Ovary (tissue), 9 donors: ENCODE results near the gene RGS7. TPM values are rescaled to one million over a fixed set of nuclear protein-coding genes. Genes with fewer than 3 reads are reported as not detected.

Experiments
- DNase-seq, 5 donors: peaks; one replicate each; pipeline ENCODE4 v3.0.0-alpha.2; 2019 to 2020
- H3K27ac ChIP-seq, 2 donors: fragments of 200-600 bp; one replicate each; pipeline versions ENCODE4 v1.5.1 to v1.8.0; 2019 to 2022
- H3K27me3 ChIP-seq: fragments of 200-600 bp; one replicate; pipeline ENCODE4 v1.8.0; 2022
- H3K36me3 ChIP-seq: fragments of 200-600 bp; sonication (generic); one replicate; pipeline ENCODE4 v1.5.1; 2019
- H3K4me1 ChIP-seq: one replicate; pipeline ENCODE4 v1.8.1; 2013; ENCODE audit warnings: mild to moderate bottlenecking, moderate library complexity; ENCODE audit not compliant: insufficient read depth
- H3K4me3 ChIP-seq: fragments of 200-600 bp; sonication (generic); one replicate; pipeline ENCODE4 v1.5.1; 2017
- H3K9me3 ChIP-seq, 2 donors: fragments of 200-600 bp in 1 of 2; sonication (generic) in 1 of 2; one replicate each; pipeline versions ENCODE4 v1.5.1 to v1.8.1; 2013 to 2019; ENCODE audit warnings: mild to moderate bottlenecking in 1 of 2, moderate library complexity in 1 of 2
- CTCF ChIP-seq, 3 donors: fragments of 450-650 bp in 2 of 3; fragments of 200-600 bp in 1 of 3; IDR thresholded peaks; one replicate each; pipeline versions ENCODE4 v1.5.1 to v1.8.0; 2016 to 2022; ENCODE audit warnings: antibody characterized with exemption in 3 of 3, mild to moderate bottlenecking in 1 of 3
- EP300 ChIP-seq: sonication (generic); formaldehyde crosslinking; IDR thresholded peaks from one replicate; pipeline ENCODE4 v1.6.1; 2017; ENCODE audit warnings: antibody characterized with exemption
- POLR2A ChIP-seq: fragments of 450-650 bp; IDR thresholded peaks from one replicate; pipeline ENCODE4 v1.6.1; 2017; ENCODE audit warnings: antibody characterized with exemption, mild to moderate bottlenecking, moderate library complexity
- WGBS, 3 donors: extraction: QIAGEN DNeasy Blood & Tissue Kit in 1 of 3; methylation state at CpG; one replicate each; pipeline versions ENCODE4 v1.1.5 to v1.1.7; 2013 to 2017; 5-methylcytosine and 5-hydroxymethylcytosine counted together
- intact Hi-C, 4 donors: fragments of 100-400 bp; cut with DNase I; formaldehyde crosslinking; loops; one replicate each; pipeline versions ENCODE4 v1.11.0 to v1.15.1; 2022 to 2023
- polyA plus RNA-seq, 2 donors: library from polyadenylated mRNA; stranded (reverse); fragments of 200-250 nt in 1 of 2; fragments of 350-450 nt in 1 of 2; fragmentation: Illumina TruSeq in 1 of 2; extraction: RNeasy Lipid Tissue Mini Kit (QIAGEN cat#74804) in 1 of 2; gene quantifications; one replicate each; pipeline ENCODE4 v1.2.3, GENCODE V29; 2013 to 2014
- total RNA-seq, 7 donors: library from RNA; depleted of rRNA in 2 of 7; stranded (reverse); fragments of >200 nt in 2 of 7; fragmentation: NEBNext Ultra II Directional in 3 of 7; extraction: Animal tissue kit (Norgen Biotek cat#: 25700) in 3 of 7; gene quantifications; one replicate each; pipeline versions ENCODE4 v1.1.0 to v1.2.4, GENCODE V29; 2016 to 2023
- donor health status: DM: no; HTN: no; CAD: no; lungs with moderate emphysema.
- donor health status: DM: no; HTN: no; CAD: no.
- donor health status: Bipolar disorder and iron deficiency.
- donor health status: DM: yes; HTN: yes; CAD: no.
- donor health status: DM: no; HTN: no; CAD: no.
- donor health status: DM: yes; HTN: yes; CAD: no.

Gene RGS7
- total and polyA plus RNA-seq, 9 donors = 0.10 to 1.00 (median 0.37) TPM; not detected in 1

- no peak for DNase-seq
- intact Hi-C loops = no loop called here
- WGBS, 3 donors = 73 to 85% (median 76%) methylated on average over 3 of the region's 3 CpGs
- no peak for TF ChIP-seq POLR2A
- no peak for TF ChIP-seq CTCF (IDR thresholded peaks at IDR 0.05)
- no peak for TF ChIP-seq EP300
- H3K4me1 ChIP-seq = no peaks in the 10 kb centered on the region
- H3K27me3 ChIP-seq = no peaks in the 10 kb centered on the region
- no peaks in the 10 kb centered on the region for H3K9me3 ChIP-seq
- no peak overlapping the region for H3K27ac ChIP-seq
- no peaks in the 10 kb centered on the region for H3K36me3 ChIP-seq
- H3K4me3 ChIP-seq = no peak overlapping the region
Measured at GRCh38 chr1:240829487-240829886, 527.5 kb downstream of the RGS7 start.

DNA sequence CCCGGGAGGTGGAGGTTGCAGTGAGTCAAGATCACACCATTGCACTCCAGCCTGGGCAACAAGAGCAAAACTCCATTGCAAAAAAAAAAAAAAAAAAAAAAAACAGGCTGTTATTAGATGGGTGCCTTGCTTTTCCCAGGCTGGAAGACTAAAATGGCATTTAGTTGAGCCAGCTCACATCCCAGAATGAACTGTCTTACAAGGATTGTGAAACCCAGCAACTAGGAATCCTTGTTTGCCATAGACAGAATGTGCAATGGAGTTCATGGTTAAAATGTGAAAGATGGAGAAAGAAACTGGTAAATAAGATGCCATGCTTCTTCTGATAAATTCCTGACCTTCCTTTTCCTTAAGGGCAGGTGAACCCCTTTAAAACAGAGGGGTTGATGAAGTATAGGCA lies 529.2 kb downstream of the RGS7 start:
- Histone ChIP-seq H3K36me3 (no peaks in the 10 kb centered on the region), H3K27me3 (no peaks in the 10 kb centered on the region), H3K4me1 (no peaks in the 10 kb centered on the region), H3K9me3 (no peaks in the 10 kb centered on the region), H3K4me3 (no peak overlapping the region), H3K27ac (no peak overlapping the region)
- intact Hi-C loops = no loop called here
- WGBS, 3 donors = 85 to 100% (median 89%) methylated on average over 1 of the region's 1 CpG
- TF ChIP-seq CTCF (IDR thresholded peaks at IDR 0.05) = no peak
- TF ChIP-seq EP300 = no peak
- TF ChIP-seq POLR2A = no peak
- DNase-seq = no peak

GRCh38 chr1:240824238-240824637 lies 532.8 kb downstream of the RGS7 start:
- Histone ChIP-seq H3K36me3 (no peaks in the 10 kb centered on the region), H3K4me1 (no peaks in the 10 kb centered on the region), H3K27me3 (no peaks in the 10 kb centered on the region), H3K27ac (no peak overlapping the region), H3K9me3 (no peaks in the 10 kb centered on the region), H3K4me3 (no peak overlapping the region)
- no peak for DNase-seq
- intact Hi-C loops = no loop called here
- TF ChIP-seq CTCF (IDR thresholded peaks at IDR 0.05) (no peak), EP300 (no peak), POLR2A (no peak)
- WGBS, 3 donors = 79 to 82% (median 81%) methylated on average over 9 of the region's 9 CpGs

DNA sequence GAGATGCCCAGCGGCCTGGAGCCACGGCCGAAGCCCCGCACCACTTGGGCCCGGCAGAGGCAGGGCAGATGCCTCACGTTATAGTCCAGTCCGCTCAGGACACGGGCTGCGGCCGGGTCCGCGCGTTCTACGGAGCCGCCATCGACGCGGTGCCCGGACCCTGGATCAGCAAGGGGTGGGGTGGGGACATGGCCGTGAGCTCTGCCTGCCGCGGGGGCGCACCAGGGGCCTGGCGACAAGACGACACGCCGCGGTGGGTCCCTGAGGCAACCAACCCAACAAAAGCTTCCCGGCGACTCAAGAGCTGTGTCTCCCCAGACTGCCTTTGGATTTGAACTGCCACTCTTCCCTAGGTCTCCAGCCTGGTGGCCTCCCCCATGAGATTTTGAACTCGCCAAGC lies 533.6 kb downstream of the RGS7 start:
- Histone ChIP-seq H3K27me3 (no peaks in the 10 kb centered on the region), H3K4me3 (no peak overlapping the region), H3K27ac (no peak overlapping the region), H3K4me1 (no peaks in the 10 kb centered on the region), H3K9me3 (no peaks in the 10 kb centered on the region), H3K36me3 (no peaks in the 10 kb centered on the region)
- no peak for DNase-seq
- TF ChIP-seq POLR2A (no peak), EP300 (no peak), CTCF (IDR thresholded peaks at IDR 0.05) (no peak)
- intact Hi-C loops = no loop called here
- WGBS, 3 donors = 96 to 98% (median 97%) methylated on average over 31 of the region's 31 CpGs

DNA sequence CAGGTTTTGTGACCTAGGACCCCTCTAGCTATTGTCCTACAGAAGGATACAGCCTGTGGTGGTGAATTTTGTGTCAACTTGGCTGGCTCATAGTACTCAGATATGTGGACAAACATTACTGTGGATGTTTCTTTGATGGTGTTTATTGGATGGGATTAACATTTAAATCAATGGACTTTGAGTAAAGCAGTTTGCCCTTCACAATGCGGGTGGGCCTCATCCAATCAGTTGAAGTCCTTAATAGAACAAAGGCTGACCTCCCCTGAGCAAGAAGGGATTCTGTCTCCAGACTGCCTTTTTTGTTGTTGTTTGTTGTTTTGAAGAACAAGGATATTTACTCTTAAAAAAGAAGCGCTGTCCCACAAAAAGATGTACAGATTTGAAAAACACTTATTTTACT lies 535.1 kb downstream of the RGS7 start:
- Histone ChIP-seq H3K27me3 (no peaks in the 10 kb centered on the region), H3K4me3 (no peak overlapping the region), H3K36me3 (no peaks in the 10 kb centered on the region), H3K27ac (no peak overlapping the region), H3K9me3 (no peaks in the 10 kb centered on the region), H3K4me1 (no peaks in the 10 kb centered on the region)
- TF ChIP-seq POLR2A (no peak), CTCF (IDR thresholded peaks at IDR 0.05) (no peak), EP300 (no peak)
- no peak for DNase-seq
- intact Hi-C loops = no loop called here
- WGBS, 3 donors = 92 to 98% (median 93%) methylated on average over 2 of the region's 2 CpGs
